IMR-90 (cell line): ENCODE measurements around the gene KCNF1. TPM values are rescaled to one million over a fixed set of nuclear protein-coding genes. Genes with fewer than 3 reads are reported as not detected.

Experiments used
- ATAC-seq: fragments of 200-7000 bp; cut with Tn5 transposase; 2 replicates; pipeline ENCODE4 v1.9.1; 2020; ENCODE audit warnings: low read depth, mild to moderate bottlenecking, moderate library complexity
- BruUV-seq: library from RNA; stranded (reverse); fragments of 400-500 nt; replicated peaks from 2 replicates; lab custom pipeline; 2021; lab: Mats Ljungman, UMichigan
- CTCF ChIA-PET: fragments of 300-600 bp; formaldehyde crosslinking; extraction: SDS; loops from one replicate; lab custom pipeline; 2021; ENCODE audit warnings: antibody characterized with exemption; lab: Yijun Ruan, JAX
- POLR2A ChIA-PET: fragments of 300-600 bp; sonication (Branson Sonifier 250); formaldehyde crosslinking; loops from one replicate; lab custom pipeline; 2022; ENCODE audit warnings: antibody characterized with exemption; ENCODE audit not compliant: unreplicated experiment; lab: Charles Lee
- DNase-seq: peaks from one replicate; pipeline ENCODE4 v3.0.0; 2013
- H2AFZ ChIP-seq: replicated peaks from 2 replicates; pipeline ENCODE3; 2013; ENCODE audit warnings: low read length, mild to moderate bottlenecking; ENCODE audit not compliant: poor library complexity
- H2AK5ac ChIP-seq: 2 replicates; pipeline ENCODE4 v1.6.1; 2013; ENCODE audit warnings: low read depth, low read length, inconsistent platforms
- H2AK9ac ChIP-seq: replicated peaks from 2 replicates; pipeline ENCODE3; 2013; ENCODE audit warnings: mild to moderate bottlenecking, low read depth, low read length, moderate library complexity; ENCODE audit not compliant: poor library complexity
- H2BK120ac ChIP-seq: 2 replicates; pipeline ENCODE4 v1.6.1; 2013; ENCODE audit warnings: low read depth, low read length, inconsistent platforms
- H2BK15ac ChIP-seq: 3 replicates; pipeline ENCODE4 v1.6.1; 2013; ENCODE audit warnings: low read depth, low read length, inconsistent platforms
- H2BK20ac ChIP-seq: 2 replicates; pipeline ENCODE4 v1.6.1; 2013; ENCODE audit warnings: low read depth, mild to moderate bottlenecking, inconsistent platforms, low read length, moderate library complexity
- H2BK5ac ChIP-seq: 2 replicates; pipeline ENCODE4 v1.6.1; 2013; ENCODE audit warnings: mild to moderate bottlenecking, low read depth, low read length, inconsistent platforms; ENCODE audit not compliant: poor library complexity, severe bottlenecking
- H3K14ac ChIP-seq: replicated peaks from 2 replicates; pipeline ENCODE4 v1.6.1; 2013; ENCODE audit warnings: low read depth, low read length, inconsistent platforms
- H3K18ac ChIP-seq: 2 replicates; pipeline ENCODE4 v1.6.1; 2013; ENCODE audit warnings: low read depth, low read length, control low read depth
- H3K23ac ChIP-seq: 2 replicates; pipeline ENCODE4 v1.6.1; 2013; ENCODE audit warnings: low read depth, low read length, inconsistent platforms
- H3K27ac ChIP-seq: 2 replicates; pipeline ENCODE4 v1.5.1; 2013; ENCODE audit warnings: mild to moderate bottlenecking, control low read depth, low read length; ENCODE audit not compliant: insufficient read depth
- H3K27me3 ChIP-seq: 2 replicates; pipeline ENCODE4 v1.6.1; 2013; ENCODE audit warnings: low read length; ENCODE audit not compliant: control insufficient read depth, insufficient read depth
- H3K36me3 ChIP-seq: 2 replicates; pipeline ENCODE4 v1.6.1; 2013; ENCODE audit warnings: low read length, mixed read lengths; ENCODE audit not compliant: control insufficient read depth, insufficient read depth
- H3K4ac ChIP-seq: 2 replicates; pipeline ENCODE4 v1.6.1; 2013; ENCODE audit warnings: low read depth, low read length, inconsistent platforms
- H3K4me1 ChIP-seq: 2 replicates; pipeline ENCODE4 v1.6.1; 2013; ENCODE audit warnings: low read length, mixed read lengths; ENCODE audit not compliant: control insufficient read depth, insufficient read depth
- H3K4me2 ChIP-seq: 2 replicates; pipeline ENCODE4 v1.6.1; 2013; ENCODE audit warnings: low read depth, mild to moderate bottlenecking, control low read depth, low read length, moderate library complexity
- H3K4me3 ChIP-seq: 2 replicates; pipeline ENCODE4 v1.5.1; 2013; ENCODE audit warnings: low read depth, mild to moderate bottlenecking, control low read depth, low read length, moderate library complexity; ENCODE audit not compliant: insufficient read depth
- H3K56ac ChIP-seq: 2 replicates; pipeline ENCODE4 v1.6.1; 2013; ENCODE audit warnings: low read length, inconsistent platforms; ENCODE audit not compliant: insufficient read depth; ENCODE audit errors: extremely low read depth
- H3K79me1 ChIP-seq, 2 experiments: 2 replicates each; pipeline ENCODE4 v1.6.1; 2013; ENCODE audit warnings: low read length in 2 of 2, inconsistent platforms in 1 of 2, low read depth in 1 of 2
- H3K9ac ChIP-seq: 2 replicates; pipeline ENCODE4 v1.6.1; 2013; ENCODE audit warnings: low read depth, low read length, control low read depth
- H3K9me1 ChIP-seq: 2 replicates; pipeline ENCODE4 v1.6.1; 2013; ENCODE audit warnings: low read length, inconsistent platforms; ENCODE audit not compliant: insufficient read depth
- H3K9me3 ChIP-seq: 2 replicates; pipeline ENCODE4 v1.6.1; 2013; ENCODE audit warnings: low read length; ENCODE audit not compliant: control insufficient read depth, insufficient read depth
- H4K20me1 ChIP-seq: 2 replicates; pipeline ENCODE4 v1.6.1; 2013; ENCODE audit warnings: low read length, inconsistent platforms; ENCODE audit not compliant: insufficient read depth
- H4K5ac ChIP-seq: 2 replicates; pipeline ENCODE4 v1.6.1; 2013; ENCODE audit warnings: mild to moderate bottlenecking, low read depth, low read length, control low read depth
- H4K8ac ChIP-seq, 2 experiments: 2 replicates each; pipeline ENCODE4 v1.6.1; 2013; ENCODE audit warnings: low read depth in 2 of 2, low read length in 2 of 2, control low read depth in 1 of 2, inconsistent platforms in 1 of 2
- H4K91ac ChIP-seq: 2 replicates; pipeline ENCODE4 v1.6.1; 2013; ENCODE audit warnings: low read depth, low read length, inconsistent platforms; ENCODE audit not compliant: insufficient read depth
- CEBPB ChIP-seq: IDR thresholded peaks from 2 replicates; pipeline ENCODE4 v1.6.1; 2012; ENCODE audit warnings: low read depth, low read length, improper control_type of control experiment
- CTCF ChIP-seq: conservative IDR thresholded peaks from 2 replicates; pipeline ENCODE4 v1.5.1; 2012; ENCODE audit warnings: mild to moderate bottlenecking, low read depth, low read length, improper control_type of control experiment
- ELK1 ChIP-seq: fragments of 150-350 bp; IDR thresholded peaks from 2 replicates; pipeline ENCODE4 v1.6.1; 2016; ENCODE audit warnings: low read depth, mild to moderate bottlenecking, low read length, moderate library complexity, borderline replicate concordance
- MAFK ChIP-seq: IDR thresholded peaks from 2 replicates; pipeline ENCODE4 v1.6.1; 2012; ENCODE audit warnings: low read depth, low read length, improper control_type of control experiment
- MXI1 ChIP-seq: IDR thresholded peaks from 2 replicates; pipeline ENCODE4 v1.6.1; 2012; ENCODE audit warnings: low read depth, mild to moderate bottlenecking, low read length, moderate library complexity, borderline replicate concordance
- NFE2L2 ChIP-seq: fragments of 150-350 bp; IDR thresholded peaks from 2 replicates; pipeline ENCODE4 v1.6.1; 2016; ENCODE audit warnings: low read depth, mild to moderate bottlenecking, low read length
- RFX5 ChIP-seq: IDR thresholded peaks from 2 replicates; pipeline ENCODE4 v1.8.0; 2012; ENCODE audit warnings: low read depth, mild to moderate bottlenecking, low read length, moderate library complexity
- USF2 ChIP-seq: fragments of 150-350 bp; IDR thresholded peaks from 2 replicates; pipeline ENCODE4 v1.6.1; 2017; ENCODE audit warnings: mild to moderate bottlenecking, antibody characterized with exemption, low read length, low read depth
- WGBS, 2 experiments: methylation state at CpG; one replicate each; pipeline versions ENCODE4 v1.1.5 to v1.1.7; 2013; ENCODE audit warnings: missing lambda C conversion rate in 2 of 2; ENCODE audit not compliant: insufficient read length in 1 of 2; ENCODE audit errors: extremely low coverage in 2 of 2; 5-methylcytosine and 5-hydroxymethylcytosine counted together
- dilution Hi-C: fragments of 300-500 bp; cut with HindIII; formaldehyde crosslinking; loops from one replicate; pipeline ENCODE4 v1.14.3; 2018; ENCODE audit warnings: low sequenced_read_pairs; ENCODE audit not compliant: unreplicated experiment
- in situ Hi-C: fragments of 300-500 bp; cut with MboI; formaldehyde crosslinking; loops from 3 replicates; pipeline ENCODE4 v1.14.3; 2019; ENCODE audit warnings: low sequenced_read_pairs, inconsistent platforms, mixed read lengths
- intact Hi-C: fragments of 100-400 bp; cut with micrococcal nuclease; formaldehyde crosslinking; loops from 2 replicates; pipeline ENCODE4 v1.10.0; 2022
- polyA plus RNA-seq, 3 experiments: library from polyadenylated mRNA; depleted of rRNA; stranded (reverse); fragments of >200 nt; gene quantifications; 2 replicates each; pipeline ENCODE4 v1.2.3, GENCODE V29; 2012; ENCODE audit warnings: low replicate concordance in 1 of 3
- total RNA-seq: library from RNA; depleted of rRNA; stranded (reverse); fragments of >200 nt; gene quantifications from 2 replicates; pipeline ENCODE4 v1.2.3, GENCODE V29; 2012

KCNF1 gene
- total and polyA plus RNA-seq, 2 of the 4 experiments (the other 2 are of a cell fraction) = 0.54 to 1.4 TPM

- H4K20me1 ChIP-seq = no peaks in the 10 kb centered on the region
- no peaks in the 10 kb centered on the region for H3K36me3 ChIP-seq
- H2AK9ac ChIP-seq = no peak overlapping the region
- no peak overlapping the region for H3K18ac ChIP-seq
- TF ChIP-seq NFE2L2 = no peak
- no peak for TF ChIP-seq ELK1
- no peak for TF ChIP-seq USF2
- TF ChIP-seq MAFK = no peak
- no peak for TF ChIP-seq RFX5
- no peak for TF ChIP-seq MXI1
- TF ChIP-seq CEBPB = no peak
- no peak for TF ChIP-seq CTCF
- in situ Hi-C loops = no loop called here
- H3K9me1 ChIP-seq = no peaks in the 10 kb centered on the region
- no peaks in the 10 kb centered on the region for H3K79me1 ChIP-seq
- no peak overlapping the region for H3K4ac ChIP-seq
- H2AK5ac ChIP-seq = no peak overlapping the region
- no peak overlapping the region for H4K91ac ChIP-seq
- H3K4me2 ChIP-seq = no peak overlapping the region
- DNase-seq = no peak
- intact Hi-C loops = no loop called here
- ChIA-PET POLR2A (no interaction called here), CTCF (no interaction called here)
- H3K4me1 ChIP-seq = no peaks in the 10 kb centered on the region
- no peak overlapping the region for H2BK5ac ChIP-seq
- no peak for ATAC-seq
- no peak overlapping the region for H3K4me3 ChIP-seq
- no peaks in the 10 kb centered on the region for H3K9me3 ChIP-seq
- no peak overlapping the region for H2BK20ac ChIP-seq
- no TSS peak for BruUV-seq
- H3K27me3 ChIP-seq = peaks cover 23% of the 10 kb centered on the region
- WGBS, 2 experiments = no CpG with 5 or more reads among the region's 5 CpGs
- H3K14ac ChIP-seq = no peak overlapping the region
- dilution Hi-C loops = no loop called here
- no peak overlapping the region for H4K5ac ChIP-seq
- H4K8ac ChIP-seq = no peak overlapping the region
- no peak overlapping the region for H3K27ac ChIP-seq
- H2BK15ac ChIP-seq = no peak overlapping the region
- no peak overlapping the region for H2BK120ac ChIP-seq
- H3K23ac ChIP-seq = no peak overlapping the region
- no peak overlapping the region for H3K9ac ChIP-seq
- no peak overlapping the region for H2AFZ ChIP-seq
- no peak overlapping the region for H3K56ac ChIP-seq
Measured at GRCh38 chr2:10884574-10884975, 27.2 kb upstream of the KCNF1 start.
